ENCODE results near the gene HCN3.
"Not testable (repeated sequence)": the region's sequence is repeated elsewhere in the genome, so short reads cannot be mapped to it uniquely, and the experiment has no call there.

Gene HCN3

GRCh38 chr1:155286544-155286943, 9.3 kb downstream of the HCN3 start:
- Histone ChIP-seq H2AFZ (ENCODE audit: low read length) (no peak overlapping the region), H3K4me3 (ENCODE audit: low read depth, low read length, poor library complexity, severe bottlenecking) (no peak overlapping the region), H4K20me1 (ENCODE audit: insufficient read depth, low read length) (no peaks in the 10 kb centered on the region), H3F3A (ENCODE audit: insufficient read depth, low read length) (no peaks in the 10 kb centered on the region; the same call in 1 of the 2 replicates), H3K27me3 (ENCODE audit: insufficient read depth, low read length) (no peaks in the 10 kb centered on the region), H3K9me2 (ENCODE audit: low read depth, low read length) (no peaks in the 10 kb centered on the region), H3K4me1 (ENCODE audit: insufficient read depth, low read length, severe bottlenecking) (no peaks in the 10 kb centered on the region), H3K9me3 (ENCODE audit: low read length) (no peaks in the 10 kb centered on the region), H3K4me2 (ENCODE audit: low read length) (no peak overlapping the region), H3K79me2 (ENCODE audit: insufficient read depth, low read length) (no peaks in the 10 kb centered on the region), H3K9ac (ENCODE audit: low read length) (no peak overlapping the region), H3K27ac (ENCODE audit: low read depth, low read length, poor library complexity, severe bottlenecking) (no peak overlapping the region), H3K36me3 (ENCODE audit: insufficient read depth, low read length) (peaks cover 3% of the 10 kb centered on the region; the same call in 1 of the 2 replicates)
- TF ChIP-seq EZH2 (IDR thresholded peaks at IDR 0.05; ENCODE audit: borderline replicate concordance, low read length) (no peak), CTCF (IDR thresholded peaks at IDR 0.05; ENCODE audit: low read length) (no peak)

- no peaks in the 10 kb centered on the region for H4K20me1 ChIP-seq (ENCODE audit: insufficient read depth, low read length)
Measured at GRCh38 chr1:155287987-155288543, 10.8 kb downstream of the HCN3 start.

GRCh38 chr1:155291006-155291405, 13.7 kb downstream of the HCN3 start:
- not testable (repeated sequence) for H3K4me1 ChIP-seq (ENCODE audit: insufficient read depth, low read length, severe bottlenecking); H3K4me2 ChIP-seq (ENCODE audit: low read length); H2AFZ ChIP-seq (ENCODE audit: low read length); H3K9ac ChIP-seq (ENCODE audit: low read length); H4K20me1 ChIP-seq (ENCODE audit: insufficient read depth, low read length); H3K9me2 ChIP-seq (ENCODE audit: low read depth, low read length); H3K27me3 ChIP-seq (ENCODE audit: insufficient read depth, low read length); H3K27ac ChIP-seq (ENCODE audit: low read depth, low read length, poor library complexity, severe bottlenecking); H3K9me3 ChIP-seq (ENCODE audit: low read length); H3F3A ChIP-seq (ENCODE audit: insufficient read depth, low read length); H3K4me3 ChIP-seq (ENCODE audit: low read depth, low read length, poor library complexity, severe bottlenecking); H3K36me3 ChIP-seq (ENCODE audit: insufficient read depth, low read length); H3K79me2 ChIP-seq (ENCODE audit: insufficient read depth, low read length)

More at GRCh38 chr1:155287987-155288543, 10.8 kb downstream of the HCN3 start:
- Histone ChIP-seq H3K36me3 (ENCODE audit: insufficient read depth, low read length) (no peaks in the 10 kb centered on the region), H3K4me2 (ENCODE audit: low read length) (no peak overlapping the region), H3K9me3 (ENCODE audit: low read length) (no peaks in the 10 kb centered on the region), H3F3A (ENCODE audit: insufficient read depth, low read length) (no peaks in the 10 kb centered on the region; the same call in 1 of the 2 replicates), H3K27ac (ENCODE audit: low read depth, low read length, poor library complexity, severe bottlenecking) (no peak overlapping the region), H3K4me1 (ENCODE audit: insufficient read depth, low read length, severe bottlenecking) (no peaks in the 10 kb centered on the region), H3K27me3 (ENCODE audit: insufficient read depth, low read length) (no peaks in the 10 kb centered on the region), H3K4me3 (ENCODE audit: low read depth, low read length, poor library complexity, severe bottlenecking) (no peak overlapping the region), H2AFZ (ENCODE audit: low read length) (no peak overlapping the region), H3K9ac (ENCODE audit: low read length) (no peak overlapping the region), H3K79me2 (ENCODE audit: insufficient read depth, low read length) (no peaks in the 10 kb centered on the region), H3K9me2 (ENCODE audit: low read depth, low read length) (no peaks in the 10 kb centered on the region)
- TF ChIP-seq EZH2 (IDR thresholded peaks at IDR 0.05; ENCODE audit: borderline replicate concordance, low read length) (no peak), CTCF (IDR thresholded peaks at IDR 0.05; ENCODE audit: low read length) (no peak)

- no peaks in the 10 kb centered on the region for H3K9me2 ChIP-seq (ENCODE audit: low read depth, low read length)
Measured at GRCh38 chr1:155293086-155293749, 16.0 kb downstream of the HCN3 start.

More at GRCh38 chr1:155293086-155293749, 16.0 kb downstream of the HCN3 start:
- no peak overlapping the region for H3K4me3 ChIP-seq (ENCODE audit: low read depth, low read length, poor library complexity, severe bottlenecking)
- H3K4me2 ChIP-seq (ENCODE audit: low read length) = no peak overlapping the region
- H2AFZ ChIP-seq (ENCODE audit: low read length) = no peak overlapping the region
- no peaks in the 10 kb centered on the region for H3K36me3 ChIP-seq (ENCODE audit: insufficient read depth, low read length)
- H3K9ac ChIP-seq (ENCODE audit: low read length) = no peak overlapping the region
- H3F3A ChIP-seq (ENCODE audit: insufficient read depth, low read length) = no peaks in the 10 kb centered on the region
- TF ChIP-seq EZH2 (IDR thresholded peaks at IDR 0.05; ENCODE audit: borderline replicate concordance, low read length) (no peak), CTCF (IDR thresholded peaks at IDR 0.05; ENCODE audit: low read length) (no peak)
- no peaks in the 10 kb centered on the region for H3K79me2 ChIP-seq (ENCODE audit: insufficient read depth, low read length)
- H3K4me1 ChIP-seq (ENCODE audit: insufficient read depth, low read length, severe bottlenecking) = peaks cover 14% of the 10 kb centered on the region
- H3K27me3 ChIP-seq (ENCODE audit: insufficient read depth, low read length) = 0 out of 2 replicates have a peak, but pooled peaks cover 3% of the 10 kb centered on the region
- H3K27ac ChIP-seq (ENCODE audit: low read depth, low read length, poor library complexity, severe bottlenecking) = no peak overlapping the region
- H4K20me1 ChIP-seq (ENCODE audit: insufficient read depth, low read length) = no peaks in the 10 kb centered on the region
- H3K9me3 ChIP-seq (ENCODE audit: low read length) = no peaks in the 10 kb centered on the region
